HG03108 (cell line): ENCODE results near the gene COL9A3.
"Not testable (repeated sequence)": the region's sequence is repeated elsewhere in the genome, so short reads cannot be mapped to it uniquely, and the experiment has no call there.

Source experiments
- ATAC-seq: cut with Tn5 transposase; IDR thresholded peaks from one replicate; pipeline ENCODE4 v1.9.1; 2021; ENCODE audit warnings: moderate library complexity; ENCODE audit not compliant: unreplicated experiment

COL9A3 gene

GRCh38 chr20:62832951-62833391 lies 16.1 kb downstream of the COL9A3 start:
- peak; percentile 20 for ATAC-seq

DNA sequence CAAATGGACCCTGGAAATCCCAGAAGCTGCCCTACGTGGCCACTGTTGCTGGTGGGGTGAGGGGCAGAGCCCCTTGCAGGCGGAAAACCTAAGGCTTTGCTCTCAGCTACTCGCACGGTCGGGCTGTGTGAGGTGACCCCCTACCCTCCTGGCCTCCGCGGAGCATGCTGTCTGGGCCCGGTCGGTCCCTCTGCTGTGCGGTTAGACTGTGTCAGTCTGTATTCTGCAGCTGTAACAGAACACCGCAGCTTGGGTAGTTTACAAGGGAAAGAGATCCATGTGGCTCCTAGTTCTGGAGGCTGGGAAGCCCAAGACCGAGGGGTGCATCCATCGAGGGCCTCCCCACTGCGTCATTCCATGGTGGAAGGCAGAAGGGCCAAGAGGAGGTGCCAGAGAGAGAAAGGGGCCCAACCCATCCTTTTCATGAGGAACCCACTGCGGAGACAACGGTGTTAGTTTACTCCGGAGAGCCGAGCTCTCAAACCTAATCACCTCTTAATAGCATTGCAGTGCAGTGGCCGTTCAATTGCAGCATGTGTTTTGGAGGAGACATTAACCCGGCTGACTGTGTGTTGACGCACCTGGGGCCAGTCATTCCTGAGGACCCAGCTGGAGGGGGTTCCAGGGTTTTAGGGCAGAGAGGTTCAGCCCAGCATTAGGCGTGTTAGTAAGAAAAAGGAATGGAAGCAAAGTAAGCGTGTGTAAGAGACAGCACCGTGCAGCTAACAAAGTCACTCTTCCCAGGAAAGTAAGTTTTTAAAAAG lies 18.3 kb downstream of the COL9A3 start:
- ATAC-seq, result no peak

- ATAC-seq, result no peak
These were observed 19.3 kb downstream of the COL9A3 start for GRCh38 chr20:62835931-62836861.

GRCh38 chr20:62836967-62837490 lies 20.2 kb downstream of the COL9A3 start:
- no peak for ATAC-seq

- peak; percentile 8 for ATAC-seq
These were observed 20.9 kb downstream of the COL9A3 start for GRCh38 chr20:62837790-62838127.

GRCh38 chr20:62838128-62838891 lies 21.5 kb downstream of the COL9A3 start:
- ATAC-seq, result peak; percentile 71

DNA sequence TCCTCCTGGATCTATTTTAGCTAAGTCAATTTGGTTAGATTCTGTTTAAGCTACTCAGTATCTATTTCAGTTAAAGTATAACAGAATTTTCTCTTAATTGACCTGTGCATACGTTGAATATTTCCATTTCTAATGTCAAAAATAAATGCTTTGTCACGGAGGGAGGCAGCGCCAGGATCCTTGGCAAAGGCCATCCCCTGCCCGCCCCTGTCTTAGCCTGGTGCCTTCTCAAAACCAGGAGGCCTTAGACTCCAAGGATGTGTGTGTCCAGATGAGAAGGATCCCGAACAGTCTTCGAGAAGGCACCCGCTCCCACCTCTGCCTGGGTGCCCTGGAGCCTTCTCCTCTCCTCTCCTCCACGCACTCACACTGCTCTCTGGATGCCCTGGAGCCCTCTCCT lies 22.4 kb downstream of the COL9A3 start:
- no peak for ATAC-seq

DNA sequence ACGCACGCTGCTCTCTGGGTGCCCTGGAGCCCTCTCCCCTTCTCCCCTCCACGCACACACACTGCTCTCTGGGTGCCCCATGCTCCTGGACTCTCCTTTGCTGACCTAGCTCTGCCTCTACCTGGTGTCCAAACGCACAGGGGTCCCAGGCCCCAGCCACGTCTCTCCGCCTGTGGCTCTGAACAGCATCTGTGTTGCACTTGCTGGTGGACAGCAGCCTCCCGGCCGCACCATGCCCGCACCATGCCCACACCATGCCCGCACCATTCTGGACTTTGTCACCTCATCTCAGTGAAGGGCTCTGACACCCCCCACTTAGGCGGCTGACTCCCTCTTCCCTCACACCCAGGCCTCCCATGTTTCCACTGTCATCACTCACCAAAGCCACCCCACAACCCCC lies 23.0 kb downstream of the COL9A3 start:
- no peak for ATAC-seq

GRCh38 chr20:62840244-62841197 lies 23.7 kb downstream of the COL9A3 start:
- ATAC-seq, result no peak

DNA sequence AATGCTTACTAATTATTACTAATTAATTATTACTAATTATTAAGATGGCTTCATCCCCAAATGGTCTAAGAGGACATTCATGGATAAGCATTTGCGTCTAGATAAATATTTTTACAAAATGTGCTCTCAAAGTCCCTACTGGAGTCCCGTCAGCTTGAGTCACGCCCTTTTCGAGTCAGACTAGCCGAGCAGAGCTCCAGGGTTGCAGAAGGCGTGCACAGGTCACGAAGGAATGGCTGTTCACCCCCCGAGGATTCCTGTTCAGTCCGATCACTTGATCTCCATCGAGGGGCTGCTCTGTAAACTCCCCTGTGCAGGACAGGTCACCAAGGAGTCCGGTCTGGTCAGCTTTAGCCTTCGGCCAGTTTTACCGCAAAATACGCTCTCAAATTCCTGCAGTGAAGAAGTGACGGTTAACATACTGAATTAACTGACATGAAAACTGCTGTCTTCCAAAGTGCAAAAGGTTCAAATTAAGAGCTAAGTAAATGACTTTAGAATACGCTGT lies 24.9 kb downstream of the COL9A3 start:
- ATAC-seq, result no peak

- ATAC-seq, result no peak
These were observed 26.8 kb downstream of the COL9A3 start for GRCh38 chr20:62843656-62844055.

DNA sequence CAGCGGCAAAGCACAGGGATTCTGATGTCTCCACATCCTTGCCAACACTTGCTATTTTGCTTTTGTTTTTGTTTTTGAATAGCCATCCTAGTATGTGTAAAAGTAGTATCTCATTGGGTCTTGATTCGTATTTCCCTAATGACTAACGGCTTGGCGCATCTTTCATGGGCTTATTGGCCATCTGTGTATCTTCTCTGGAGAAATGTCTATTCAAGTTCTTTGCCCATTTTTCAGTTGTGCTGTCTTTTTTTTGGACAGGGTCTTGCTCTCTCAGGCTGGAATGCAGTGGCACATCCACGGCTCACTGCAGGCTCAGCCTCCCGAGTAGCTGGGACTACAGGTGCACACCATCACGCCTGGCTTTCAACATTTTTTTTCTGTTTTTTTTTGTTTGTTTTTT lies 27.3 kb downstream of the COL9A3 start:
- no peak for ATAC-seq

DNA sequence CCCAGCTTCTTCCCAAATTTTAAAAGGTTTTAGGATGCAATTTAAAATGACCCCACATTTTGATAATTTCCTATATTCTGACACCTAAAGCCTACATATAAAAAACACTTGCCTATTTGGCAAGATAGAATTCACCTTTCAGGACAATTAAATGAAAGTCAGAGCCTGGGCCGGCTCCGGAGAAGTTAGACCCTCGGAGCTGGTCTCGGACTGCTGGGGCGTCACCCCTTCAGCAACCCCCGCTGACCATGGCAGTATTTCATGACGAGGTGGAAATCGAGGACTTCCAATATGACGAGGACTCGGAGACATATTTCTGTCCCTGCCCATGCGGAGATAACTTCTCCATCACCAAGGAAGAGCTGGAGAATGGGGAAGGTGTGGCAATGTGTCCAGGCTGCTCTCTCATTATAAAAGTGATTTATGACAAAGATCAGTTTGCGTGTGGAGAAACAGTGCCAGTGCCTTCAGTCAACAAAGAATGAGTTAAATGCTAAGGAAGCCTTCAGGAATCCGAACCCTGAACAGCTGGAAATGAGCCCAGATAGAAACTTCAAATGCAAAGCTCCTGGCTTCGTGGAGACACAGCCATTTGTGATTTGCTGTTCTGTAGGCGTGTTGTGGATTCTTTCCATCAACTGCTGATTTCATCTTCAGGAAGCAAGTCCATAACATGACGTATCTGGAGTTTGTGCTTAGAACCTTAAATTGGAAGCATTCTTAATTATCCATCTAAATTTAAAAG lies 28.7 kb downstream of the COL9A3 start:
- no peak for ATAC-seq

DNA sequence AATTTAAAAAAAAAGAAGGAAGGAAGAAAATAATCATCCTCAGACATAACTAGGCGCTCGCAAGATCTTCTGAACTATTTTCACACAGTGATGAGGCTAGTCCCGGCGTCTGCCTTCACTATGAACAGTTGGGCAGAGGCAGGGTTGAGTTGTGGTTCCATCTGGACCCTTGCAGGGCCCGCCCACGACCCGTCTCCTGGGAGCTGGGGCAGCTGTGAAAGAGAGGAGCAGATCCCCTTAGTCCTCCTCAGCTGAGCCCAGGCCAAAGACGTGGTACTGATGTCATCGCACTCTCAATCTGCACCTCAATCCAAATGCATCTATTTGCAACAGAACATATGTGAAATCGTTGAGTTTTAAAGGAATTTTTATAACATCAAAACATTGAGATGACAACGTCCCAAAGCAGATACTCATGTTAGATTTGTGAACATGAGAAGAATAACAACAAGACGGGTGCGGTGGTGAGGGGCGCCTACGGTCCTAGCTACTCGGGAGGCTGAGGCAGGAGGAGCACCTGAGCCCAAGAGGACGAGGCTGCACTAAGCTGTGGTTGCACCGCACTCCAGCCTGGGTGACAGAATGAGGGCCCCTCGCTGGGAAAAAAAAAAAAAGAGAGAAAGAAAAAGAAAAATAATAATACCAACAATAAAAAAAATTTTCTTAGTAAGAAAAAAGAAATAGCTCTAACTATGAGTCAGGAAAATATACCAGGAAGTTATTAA lies 29.5 kb downstream of the COL9A3 start:
- no peak for ATAC-seq

GRCh38 chr20:62848917-62849316 lies 32.1 kb downstream of the COL9A3 start:
- not testable (repeated sequence) for ATAC-seq

GRCh38 chr20:62849431-62849830 lies 32.6 kb downstream of the COL9A3 start:
- ATAC-seq, result no peak

- ATAC-seq, result no peak
These were observed 33.6 kb downstream of the COL9A3 start for GRCh38 chr20:62850333-62850974.

- ATAC-seq, result no peak
These were observed 35.3 kb downstream of the COL9A3 start for GRCh38 chr20:62852196-62852595.
